Measurements from ENCODE around the gene XRCC4. TPM values are rescaled to one million over a fixed set of nuclear protein-coding genes. Genes with fewer than 3 reads are reported as not detected.

The XRCC4 gene
- total RNA-seq, 2 donors from 2014 or later = 6.4 to 6.8 TPM

DNA sequence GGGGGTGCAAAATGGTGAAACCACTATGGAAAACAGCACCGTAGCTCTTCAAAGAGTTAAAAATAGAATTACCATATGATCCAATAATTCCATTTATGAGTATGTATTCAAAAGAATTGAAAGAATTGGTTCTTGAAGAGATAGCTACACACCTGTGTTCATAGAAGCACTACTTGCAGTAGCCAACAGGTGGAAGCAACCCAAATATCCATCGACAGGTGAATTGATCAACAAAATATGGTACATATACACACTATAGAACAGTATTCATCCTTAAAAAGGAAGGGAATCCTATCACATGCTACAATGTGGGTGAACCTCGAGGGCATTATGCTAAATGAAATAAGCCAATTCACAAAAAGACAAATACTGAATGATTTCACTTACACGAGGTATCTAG is 308.5 kb downstream of the XRCC4 start:
- Histone ChIP-seq H3K27ac (no peak overlapping the region), H3K4me3 (no peak overlapping the region), H3K4me1 (no peaks in the 10 kb centered on the region), H3K9me3 (no peaks in the 10 kb centered on the region), H3K27me3 (no peaks in the 10 kb centered on the region), H3K36me3 (no peaks in the 10 kb centered on the region)
- DNase-seq (ENCODE audit: low spot score) = no peak
- no peak for TF ChIP-seq CTCF (IDR thresholded peaks at IDR 0.05)

DNA sequence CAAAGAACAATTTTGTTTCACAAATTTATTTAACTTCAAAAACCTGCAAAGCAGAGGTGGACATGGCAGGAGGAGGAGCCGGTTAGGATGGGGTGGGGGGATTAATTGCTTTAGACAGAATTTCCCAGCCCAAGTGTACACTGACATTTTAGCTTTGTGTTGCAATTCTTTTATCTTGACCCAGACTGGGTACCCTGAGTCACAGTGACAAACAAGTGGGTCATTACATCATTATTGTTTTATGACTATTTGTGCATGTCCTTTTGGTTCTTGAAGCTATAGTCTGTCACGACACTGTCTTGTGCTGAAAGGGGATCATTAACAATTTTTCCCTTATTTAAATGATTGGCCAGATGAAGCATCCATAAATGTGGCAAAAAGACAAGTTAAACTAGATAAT is 309.7 kb downstream of the XRCC4 start:
- H3K27ac ChIP-seq = no peak overlapping the region
- TF ChIP-seq CTCF (IDR thresholded peaks at IDR 0.05) = no peak
- H3K9me3 ChIP-seq = no peaks in the 10 kb centered on the region
- H3K36me3 ChIP-seq = no peaks in the 10 kb centered on the region
- DNase-seq (ENCODE audit: low spot score) = no peak
- H3K4me3 ChIP-seq = no peak overlapping the region
- H3K4me1 ChIP-seq = no peaks in the 10 kb centered on the region
- H3K27me3 ChIP-seq = no peaks in the 10 kb centered on the region

- no peak for TF ChIP-seq CTCF (IDR thresholded peaks at IDR 0.05)
- Histone ChIP-seq H3K27ac (no peak overlapping the region), H3K4me1 (no peaks in the 10 kb centered on the region), H3K36me3 (no peaks in the 10 kb centered on the region), H3K4me3 (no peak overlapping the region), H3K9me3 (no peaks in the 10 kb centered on the region), H3K27me3 (no peaks in the 10 kb centered on the region)
- DNase-seq (ENCODE audit: low spot score) = no peak
Observed at GRCh38 chr5:83388608-83389007, 311.3 kb downstream of the XRCC4 start.

- Histone ChIP-seq H3K4me1 (no peaks in the 10 kb centered on the region), H3K27me3 (no peaks in the 10 kb centered on the region), H3K4me3 (no peak overlapping the region), H3K36me3 (no peaks in the 10 kb centered on the region), H3K9me3 (no peaks in the 10 kb centered on the region), H3K27ac (no peak overlapping the region)
- DNase-seq (ENCODE audit: low spot score) = no peak
- TF ChIP-seq CTCF (IDR thresholded peaks at IDR 0.05) = no peak
Observed at GRCh38 chr5:83392766-83393503, 315.6 kb downstream of the XRCC4 start.

DNA sequence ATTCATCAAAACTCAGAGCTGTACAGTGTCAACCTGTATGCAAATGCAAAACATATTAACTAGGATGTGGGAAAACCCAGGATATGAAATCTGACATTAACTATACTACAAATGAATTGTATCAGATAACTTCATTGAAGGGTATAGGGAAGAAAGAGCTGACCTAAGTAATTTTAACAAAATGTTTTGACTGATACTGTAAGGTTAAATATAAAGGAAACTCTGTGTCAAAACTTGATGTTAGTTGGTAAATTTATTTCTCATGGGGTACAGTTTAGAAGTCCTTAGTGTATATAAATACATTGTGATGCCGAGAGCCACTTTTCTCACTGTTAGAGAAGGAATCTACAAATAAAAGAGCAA is 316.1 kb downstream of the XRCC4 start:
- H3K4me3 ChIP-seq = no peak overlapping the region

More for the DNA sequence above, 316.1 kb downstream of the XRCC4 start:
- Histone ChIP-seq H3K9me3 (no peaks in the 10 kb centered on the region), H3K27me3 (no peaks in the 10 kb centered on the region), H3K4me1 (no peaks in the 10 kb centered on the region), H3K27ac (no peak overlapping the region), H3K36me3 (no peaks in the 10 kb centered on the region)
- no peak for DNase-seq (ENCODE audit: low spot score)
- no peak for TF ChIP-seq CTCF (IDR thresholded peaks at IDR 0.05)
